Body of pancreas (tissue), 4 donors: ENCODE data around the gene EVA1C. TPM values are rescaled to one million over a fixed set of nuclear protein-coding genes. Genes with fewer than 3 reads are reported as not detected.
"Not testable (repeated sequence)": the region's sequence is repeated elsewhere in the genome, so short reads cannot be mapped to it uniquely, and the experiment has no call there.

Experiments used
- ATAC-seq: fragments of 150-250 bp; one replicate; pipeline ENCODE4 v1.9.1; 2016
- DNase-seq, 4 donors: peaks; one replicate each; pipeline ENCODE4 v3.0.0-alpha.2; 2019
- H3K27ac ChIP-seq, 4 donors: fragments of 200-600 bp; sonication (generic); 1 replicate in 3 of 4; 2 replicates in 1 of 4; pipeline versions ENCODE4 v1.5.1 to v1.6.1; 2016 to 2019; ENCODE audit warnings: mild to moderate bottlenecking in 1 of 4, mixed read lengths in 1 of 4, moderate library complexity in 1 of 4
- H3K27me3 ChIP-seq, 2 donors: fragments of 200-600 bp; sonication (generic); one replicate each; pipeline ENCODE4 v1.6.0; 2016; ENCODE audit warnings: mild to moderate bottlenecking in 1 of 2
- H3K36me3 ChIP-seq, 2 donors: fragments of 200-600 bp; sonication (generic); replicated peaks in 1 of 2; 2 replicates each; pipeline ENCODE4 v1.5.1; 2016; ENCODE audit warnings: low read depth in 2 of 2; ENCODE audit not compliant: insufficient read depth in 1 of 2
- H3K4me1 ChIP-seq: fragments of 200-600 bp; sonication (generic); one replicate; pipeline ENCODE4 v1.6.0; 2016
- H3K4me3 ChIP-seq, 2 donors: fragments of 200-600 bp; sonication (generic); 1 replicate in 1 of 2; 2 replicates in 1 of 2; pipeline ENCODE4 v1.5.1; 2016 to 2019
- H3K9me3 ChIP-seq, 3 donors: fragments of 200-600 bp; sonication (generic); 1 replicate in 2 of 3; 2 replicates in 1 of 3; pipeline ENCODE4 v1.5.1; 2016
- CTCF ChIP-seq, 7 experiments: fragments of 450-650 bp in 4 of 7; fragments of 200-600 bp in 3 of 7; sonication (generic) in 3 of 7; IDR thresholded peaks; one replicate each; pipeline ENCODE4 v1.5.1; 2016 to 2019; ENCODE audit warnings: antibody characterized with exemption in 7 of 7
- POLR2A ChIP-seq, 3 donors: fragments of 450-650 bp; IDR thresholded peaks; one replicate each; pipeline ENCODE4 v1.6.1; 2016; ENCODE audit warnings: antibody characterized with exemption in 3 of 3, mild to moderate bottlenecking in 2 of 3
- WGBS, 2 donors: methylation state at CpG; one replicate each; pipeline ENCODE4 v1.1.5; 2017; 5-methylcytosine and 5-hydroxymethylcytosine counted together
- intact Hi-C: fragments of 100-400 bp; cut with DNase I; formaldehyde crosslinking; loops from one replicate; pipeline ENCODE4 v1.15.1; 2023
- total RNA-seq, 2 donors: library from RNA; depleted of rRNA; stranded (reverse); fragments of >200 nt; gene quantifications; one replicate each; pipeline ENCODE4 v1.1.0, GENCODE V29; 2016

The EVA1C gene
- total RNA-seq, 2 donors from 2014 or later: 16.5 to 24.4 TPM

DNA sequence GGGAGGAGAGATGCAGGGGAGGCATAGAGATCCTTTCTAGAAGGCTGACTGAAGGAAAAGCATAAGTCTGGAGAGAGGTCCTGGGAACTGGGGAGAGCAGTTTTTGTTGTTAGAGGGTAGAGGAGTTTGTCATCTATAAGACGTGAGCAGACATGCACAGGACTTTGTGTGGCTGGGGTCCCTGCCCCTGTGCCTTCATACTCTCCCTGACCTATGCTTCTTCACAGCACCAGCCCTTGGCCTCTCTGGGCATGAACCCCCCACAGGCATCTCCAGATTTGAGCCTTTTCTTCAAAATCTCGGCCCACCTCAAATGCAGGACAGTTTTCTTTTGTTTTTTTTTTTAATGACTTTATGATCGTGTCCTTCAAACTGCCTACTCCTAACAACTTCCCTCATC, 79.9 kb downstream of the EVA1C start:
- H3K27me3 ChIP-seq: no peaks in the 10 kb centered on the region
- DNase-seq (no peak), ATAC-seq (no peak)
- no peak overlapping the region for H3K27ac ChIP-seq
- H3K36me3 ChIP-seq: no peaks in the 10 kb centered on the region
- WGBS, 2 donors: 66 to 87% methylated on average over 3 of the region's 3 CpGs
- no peaks in the 10 kb centered on the region for H3K4me1 ChIP-seq
- no peak overlapping the region for H3K4me3 ChIP-seq
- H3K9me3 ChIP-seq: no peaks in the 10 kb centered on the region
- no peak for TF ChIP-seq POLR2A (IDR thresholded peaks at IDR 0.05)
- TF ChIP-seq CTCF (IDR thresholded peaks at IDR 0.05): no peak
- intact Hi-C loops: no loop called here

DNA sequence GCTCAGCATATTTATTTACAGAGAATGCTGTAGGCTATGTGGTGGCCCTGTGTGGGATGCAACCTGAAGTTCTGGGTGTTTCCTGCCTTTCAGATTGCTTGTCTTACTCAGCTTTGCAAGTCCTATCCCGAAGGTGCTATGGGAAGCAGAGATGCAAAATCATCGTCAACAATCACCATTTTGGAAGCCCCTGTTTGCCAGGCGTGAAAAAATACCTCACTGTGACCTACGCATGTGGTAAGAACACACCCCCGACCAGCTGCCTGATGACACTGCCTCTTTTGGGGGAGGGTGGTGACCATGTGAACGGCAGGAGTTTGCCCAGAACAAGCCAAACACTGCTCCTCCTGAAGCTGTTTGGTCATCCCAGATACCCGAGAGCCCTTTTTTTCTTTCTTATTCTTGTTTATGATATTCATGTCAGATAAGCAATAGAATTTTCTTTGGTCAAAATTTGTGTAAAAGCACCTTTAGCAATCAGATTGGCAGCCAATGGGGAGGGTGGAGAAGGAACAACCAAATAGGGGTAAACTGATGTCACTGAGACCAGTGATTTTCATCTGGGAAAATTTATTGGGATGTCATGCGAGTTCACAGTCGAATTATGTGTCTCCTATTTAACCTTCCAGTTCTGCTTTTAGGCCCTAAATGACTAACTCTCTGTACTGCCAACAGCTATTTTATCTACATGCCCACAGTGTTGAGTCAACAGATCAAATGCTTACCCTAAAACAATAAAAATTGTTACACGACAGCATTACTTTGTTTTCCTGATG, 82.6 kb downstream of the EVA1C start:
- no peak for TF ChIP-seq POLR2A (IDR thresholded peaks at IDR 0.05)
- 67 to 74% methylated on average over 10 of the region's 10 CpGs for WGBS, 2 donors
- Histone ChIP-seq H3K4me1 (no peaks in the 10 kb centered on the region), H3K36me3 (no peaks in the 10 kb centered on the region), H3K4me3 (no peak overlapping the region), H3K27me3 (no peaks in the 10 kb centered on the region), H3K9me3 (no peaks in the 10 kb centered on the region), H3K27ac (peak overlapping the region in 1 of 4 donors; percentile 19)
- intact Hi-C loops: no loop called here
- DNase-seq (no peak), ATAC-seq (no peak)

GRCh38 chr21:32496568-32496967, 84.1 kb downstream of the EVA1C start:
- Histone ChIP-seq H3K27ac (no peak overlapping the region), H3K4me3 (no peak overlapping the region), H3K9me3 (no peaks in the 10 kb centered on the region), H3K36me3 (no peaks in the 10 kb centered on the region), H3K4me1 (no peaks in the 10 kb centered on the region), H3K27me3 (no peaks in the 10 kb centered on the region)
- TF ChIP-seq POLR2A (IDR thresholded peaks at IDR 0.05) (no peak), CTCF (IDR thresholded peaks at IDR 0.05) (no peak)
- DNase-seq (no peak), ATAC-seq (no peak)
- WGBS, 2 donors: 86 to 88% methylated on average over 6 of the region's 6 CpGs
- intact Hi-C loops: no loop called here

DNA sequence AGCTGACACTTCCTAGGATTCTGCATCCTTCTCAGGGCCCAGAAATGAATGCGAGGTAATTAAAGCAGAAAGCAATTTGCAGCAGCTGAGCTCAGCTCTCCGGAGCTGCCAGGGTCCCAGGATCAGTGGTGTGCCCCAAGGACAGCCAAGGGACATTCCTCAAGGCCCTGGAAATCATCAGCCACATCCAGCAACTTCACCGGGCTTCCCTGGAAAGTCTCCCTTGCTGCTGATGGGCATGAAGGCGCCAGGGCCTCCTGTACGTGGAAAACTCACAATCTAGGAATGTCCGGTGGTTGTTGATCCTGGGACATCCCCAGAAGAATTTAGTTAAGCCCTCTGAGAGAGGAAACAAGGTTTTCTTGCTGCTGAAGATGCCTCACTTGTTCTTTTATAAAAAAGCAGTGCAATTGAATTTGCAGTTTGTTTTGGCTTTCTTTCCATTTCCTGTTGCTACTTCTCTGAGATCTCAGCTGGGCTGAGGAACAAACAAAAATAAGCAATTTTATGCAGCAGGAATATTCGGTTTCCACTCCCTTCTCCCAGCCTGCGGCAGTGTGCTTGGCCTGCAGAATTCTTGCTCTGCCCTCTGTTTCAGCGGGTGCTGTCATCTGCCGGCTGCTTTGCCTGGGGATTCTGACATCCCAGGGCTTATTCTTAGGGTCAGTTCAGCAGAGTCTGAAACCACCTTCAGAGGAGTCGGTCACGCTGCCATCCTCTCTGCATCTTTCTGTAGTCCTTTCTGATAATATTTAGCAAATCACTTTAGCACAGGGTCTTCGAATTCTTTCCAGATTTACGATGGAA, 86.9 kb downstream of the EVA1C start:
- ATAC-seq: no peak
- Histone ChIP-seq H3K4me1 (no peaks in the 10 kb centered on the region), H3K9me3 (no peaks in the 10 kb centered on the region), H3K27me3 (no peaks in the 10 kb centered on the region), H3K27ac (no peak overlapping the region), H3K36me3 (peaks cover 0 to 2% of the 10 kb centered on the region in 2 donors), H3K4me3 (no peak overlapping the region)
- TF ChIP-seq CTCF (IDR thresholded peaks at IDR 0.05) (no peak), POLR2A (IDR thresholded peaks at IDR 0.05) (no peak)
- WGBS, 2 donors: 65 to 69% methylated on average over 14 of the region's 14 CpGs
- intact Hi-C loops: no loop called here
- no peak for DNase-seq

- intact Hi-C loops, H3K36me3 ChIP-seq, ATAC-seq, H3K27me3 ChIP-seq, H3K4me3 ChIP-seq, DNase-seq, H3K9me3 ChIP-seq, H3K4me1 ChIP-seq, H3K27ac ChIP-seq: not testable (repeated sequence)
- 77% methylated on average over 7 of the region's 7 CpGs for WGBS, 2 donors
These were observed 91.1 kb downstream of the EVA1C start for GRCh38 chr21:32503641-32504040.

DNA sequence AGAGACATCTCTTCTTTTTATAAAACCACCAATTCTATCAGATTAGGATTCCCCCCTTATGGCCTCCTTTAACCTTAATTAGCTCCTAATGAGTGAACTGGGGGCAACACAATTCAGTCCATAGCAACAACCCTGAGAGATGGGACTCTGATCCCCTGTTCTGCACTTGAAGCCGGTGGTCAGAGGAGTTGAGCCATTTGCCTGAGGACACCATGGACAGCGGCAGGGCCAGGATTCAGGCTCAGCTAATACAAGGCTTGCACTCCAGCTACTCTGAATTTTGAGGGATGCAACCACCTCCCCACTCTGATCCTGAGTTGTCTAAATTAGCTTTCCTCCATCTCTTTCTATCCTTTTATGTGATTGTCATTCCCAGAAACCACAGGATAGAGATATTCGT, 93.3 kb downstream of the EVA1C start:
- H3K4me3 ChIP-seq, H3K27me3 ChIP-seq, H3K4me1 ChIP-seq, H3K27ac ChIP-seq, H3K36me3 ChIP-seq, DNase-seq, intact Hi-C loops, H3K9me3 ChIP-seq, ATAC-seq: not testable (repeated sequence)
- whole genome bisulfite sequencing, 2 donors: 79 to 92% methylated on average over 1 to 3 of the region's 3 CpGs

DNA sequence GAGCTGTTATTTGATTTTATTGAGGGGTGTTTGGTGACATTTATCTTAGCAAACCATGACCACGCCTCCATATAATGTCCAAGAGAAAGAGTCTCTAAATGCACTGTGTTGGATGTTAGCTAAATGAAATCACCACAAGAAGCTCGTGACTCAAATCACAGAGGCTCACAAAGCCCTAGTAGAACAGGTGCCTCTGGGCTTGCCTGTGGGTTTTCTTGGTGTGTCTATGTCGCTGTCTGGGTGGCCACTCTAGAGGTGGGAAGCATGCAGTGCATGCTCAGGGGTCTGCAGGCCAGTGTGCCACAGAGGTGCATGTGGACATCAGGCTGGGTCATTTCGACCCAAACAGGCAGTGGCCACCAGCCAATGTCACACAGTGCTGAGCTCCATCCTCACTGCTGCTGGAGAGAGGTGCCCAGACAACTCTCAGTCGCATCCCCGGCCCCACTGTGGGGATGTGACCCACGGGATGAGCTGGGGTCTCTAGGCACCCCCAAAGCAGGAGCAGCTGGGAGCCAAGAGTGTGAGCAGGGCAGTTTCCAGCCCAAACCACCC, 94.0 kb downstream of the EVA1C start:
- WGBS, 2 donors: 78 to 79% methylated on average over 5 to 7 of the region's 7 CpGs
- H3K27ac ChIP-seq, H3K4me3 ChIP-seq, H3K36me3 ChIP-seq, H3K4me1 ChIP-seq, DNase-seq, H3K27me3 ChIP-seq, intact Hi-C loops, H3K9me3 ChIP-seq, ATAC-seq: not testable (repeated sequence)
